Measurements from ENCODE around the gene CDC5L.

DNA sequence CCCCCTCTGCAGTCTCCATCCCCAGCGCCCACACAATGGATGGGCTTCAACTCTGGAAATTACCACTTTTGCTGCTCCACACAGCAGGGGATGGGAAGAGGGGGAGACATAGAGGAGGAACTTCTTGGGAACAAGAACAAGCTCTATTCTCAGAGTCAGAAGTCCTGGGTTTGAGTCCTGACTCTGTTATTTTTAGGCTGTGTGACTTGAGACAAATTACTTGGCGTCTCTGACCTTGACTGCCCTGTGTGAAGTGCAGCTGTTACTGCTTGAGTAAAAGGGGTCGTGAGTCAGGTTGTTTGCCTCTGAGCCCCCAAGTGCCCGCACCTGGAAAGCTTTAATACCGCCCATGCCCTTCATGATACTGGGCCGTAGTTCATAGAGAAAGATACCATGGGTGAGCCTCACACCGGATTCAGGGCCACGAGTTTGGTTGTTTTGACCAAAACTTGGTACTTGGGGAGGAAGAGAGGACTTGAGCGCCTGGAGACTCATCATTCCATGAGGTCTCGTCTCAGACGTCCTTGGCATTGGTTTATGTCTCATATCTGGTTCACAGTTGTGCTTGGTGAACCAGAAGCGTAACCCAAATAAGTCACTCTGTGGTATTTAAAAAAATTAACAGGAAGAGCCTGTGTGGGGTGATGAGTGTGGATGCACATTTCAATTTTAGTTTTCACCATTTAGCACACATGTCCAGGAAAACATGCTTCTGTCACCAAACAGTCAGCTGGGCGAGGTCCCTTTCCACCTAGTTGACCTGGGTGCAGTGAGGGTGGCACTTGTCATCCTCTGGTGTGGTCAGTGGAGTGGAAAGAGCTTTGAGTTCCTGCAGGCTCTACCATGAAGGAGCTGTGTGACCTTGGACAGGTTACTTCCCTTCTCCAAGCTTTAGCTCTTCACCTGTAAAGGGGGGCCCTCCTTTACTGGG lies 75.6 kb downstream of the CDC5L start:
- TF ChIP-seq POLR2A (IDR thresholded peaks at IDR 0.05; ENCODE audit: insufficient read depth in 1 of 2, low read depth in 2 of 2, low read length in 2 of 2) (no peak), POGZ (CRISPR knock-in tag; IDR thresholded peaks at IDR 0.05) (no peak), HDAC2 (CRISPR knock-in tag; IDR thresholded peaks at IDR 0.05) (no peak), CC2D1A (CRISPR knock-in tag; IDR thresholded peaks at IDR 0.05) (no peak), NR3C1 (CRISPR knock-in tag; IDR thresholded peaks at IDR 0.05) (no peak), RAD21 (CRISPR knock-in tag; IDR thresholded peaks at IDR 0.05) (no peak), GABPB1 (CRISPR knock-in tag; IDR thresholded peaks at IDR 0.05) (no peak)
- TF ChIP-seq, protein P1, sequence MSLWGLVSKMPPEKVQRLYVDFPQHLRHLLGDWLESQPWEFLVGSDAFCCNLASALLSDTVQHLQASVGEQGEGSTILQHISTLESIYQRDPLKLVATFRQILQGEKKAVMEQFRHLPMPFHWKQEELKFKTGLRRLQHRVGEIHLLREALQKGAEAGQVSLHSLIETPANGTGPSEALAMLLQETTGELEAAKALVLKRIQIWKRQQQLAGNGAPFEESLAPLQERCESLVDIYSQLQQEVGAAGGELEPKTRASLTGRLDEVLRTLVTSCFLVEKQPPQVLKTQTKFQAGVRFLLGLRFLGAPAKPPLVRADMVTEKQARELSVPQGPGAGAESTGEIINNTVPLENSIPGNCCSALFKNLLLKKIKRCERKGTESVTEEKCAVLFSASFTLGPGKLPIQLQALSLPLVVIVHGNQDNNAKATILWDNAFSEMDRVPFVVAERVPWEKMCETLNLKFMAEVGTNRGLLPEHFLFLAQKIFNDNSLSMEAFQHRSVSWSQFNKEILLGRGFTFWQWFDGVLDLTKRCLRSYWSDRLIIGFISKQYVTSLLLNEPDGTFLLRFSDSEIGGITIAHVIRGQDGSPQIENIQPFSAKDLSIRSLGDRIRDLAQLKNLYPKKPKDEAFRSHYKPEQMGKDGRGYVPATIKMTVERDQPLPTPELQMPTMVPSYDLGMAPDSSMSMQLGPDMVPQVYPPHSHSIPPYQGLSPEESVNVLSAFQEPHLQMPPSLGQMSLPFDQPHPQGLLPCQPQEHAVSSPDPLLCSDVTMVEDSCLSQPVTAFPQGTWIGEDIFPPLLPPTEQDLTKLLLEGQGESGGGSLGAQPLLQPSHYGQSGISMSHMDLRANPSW (CRISPR knock-in tag; IDR thresholded peaks at IDR 0.05; ENCODE audit: borderline replicate concordance) = no peak
- TF ChIP-seq, protein P2, sequence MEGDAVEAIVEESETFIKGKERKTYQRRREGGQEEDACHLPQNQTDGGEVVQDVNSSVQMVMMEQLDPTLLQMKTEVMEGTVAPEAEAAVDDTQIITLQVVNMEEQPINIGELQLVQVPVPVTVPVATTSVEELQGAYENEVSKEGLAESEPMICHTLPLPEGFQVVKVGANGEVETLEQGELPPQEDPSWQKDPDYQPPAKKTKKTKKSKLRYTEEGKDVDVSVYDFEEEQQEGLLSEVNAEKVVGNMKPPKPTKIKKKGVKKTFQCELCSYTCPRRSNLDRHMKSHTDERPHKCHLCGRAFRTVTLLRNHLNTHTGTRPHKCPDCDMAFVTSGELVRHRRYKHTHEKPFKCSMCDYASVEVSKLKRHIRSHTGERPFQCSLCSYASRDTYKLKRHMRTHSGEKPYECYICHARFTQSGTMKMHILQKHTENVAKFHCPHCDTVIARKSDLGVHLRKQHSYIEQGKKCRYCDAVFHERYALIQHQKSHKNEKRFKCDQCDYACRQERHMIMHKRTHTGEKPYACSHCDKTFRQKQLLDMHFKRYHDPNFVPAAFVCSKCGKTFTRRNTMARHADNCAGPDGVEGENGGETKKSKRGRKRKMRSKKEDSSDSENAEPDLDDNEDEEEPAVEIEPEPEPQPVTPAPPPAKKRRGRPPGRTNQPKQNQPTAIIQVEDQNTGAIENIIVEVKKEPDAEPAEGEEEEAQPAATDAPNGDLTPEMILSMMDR (CRISPR knock-in tag; IDR thresholded peaks at IDR 0.05) = no peak
- TF ChIP-seq, protein P3, sequence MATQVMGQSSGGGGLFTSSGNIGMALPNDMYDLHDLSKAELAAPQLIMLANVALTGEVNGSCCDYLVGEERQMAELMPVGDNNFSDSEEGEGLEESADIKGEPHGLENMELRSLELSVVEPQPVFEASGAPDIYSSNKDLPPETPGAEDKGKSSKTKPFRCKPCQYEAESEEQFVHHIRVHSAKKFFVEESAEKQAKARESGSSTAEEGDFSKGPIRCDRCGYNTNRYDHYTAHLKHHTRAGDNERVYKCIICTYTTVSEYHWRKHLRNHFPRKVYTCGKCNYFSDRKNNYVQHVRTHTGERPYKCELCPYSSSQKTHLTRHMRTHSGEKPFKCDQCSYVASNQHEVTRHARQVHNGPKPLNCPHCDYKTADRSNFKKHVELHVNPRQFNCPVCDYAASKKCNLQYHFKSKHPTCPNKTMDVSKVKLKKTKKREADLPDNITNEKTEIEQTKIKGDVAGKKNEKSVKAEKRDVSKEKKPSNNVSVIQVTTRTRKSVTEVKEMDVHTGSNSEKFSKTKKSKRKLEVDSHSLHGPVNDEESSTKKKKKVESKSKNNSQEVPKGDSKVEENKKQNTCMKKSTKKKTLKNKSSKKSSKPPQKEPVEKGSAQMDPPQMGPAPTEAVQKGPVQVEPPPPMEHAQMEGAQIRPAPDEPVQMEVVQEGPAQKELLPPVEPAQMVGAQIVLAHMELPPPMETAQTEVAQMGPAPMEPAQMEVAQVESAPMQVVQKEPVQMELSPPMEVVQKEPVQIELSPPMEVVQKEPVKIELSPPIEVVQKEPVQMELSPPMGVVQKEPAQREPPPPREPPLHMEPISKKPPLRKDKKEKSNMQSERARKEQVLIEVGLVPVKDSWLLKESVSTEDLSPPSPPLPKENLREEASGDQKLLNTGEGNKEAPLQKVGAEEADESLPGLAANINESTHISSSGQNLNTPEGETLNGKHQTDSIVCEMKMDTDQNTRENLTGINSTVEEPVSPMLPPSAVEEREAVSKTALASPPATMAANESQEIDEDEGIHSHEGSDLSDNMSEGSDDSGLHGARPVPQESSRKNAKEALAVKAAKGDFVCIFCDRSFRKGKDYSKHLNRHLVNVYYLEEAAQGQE (IDR thresholded peaks at IDR 0.05; ENCODE audit: borderline replicate concordance in 1 of 2, low read depth in 1 of 2, low read length in 2 of 2) = no peak
